HG02973 (cell line): ENCODE results near the gene ABCA1.
A peak's percentile ranks its signal among the peaks of the same experiment; 100 is the strongest.
"Not testable (repeated sequence)": the region's sequence is repeated elsewhere in the genome, so short reads cannot be mapped to it uniquely, and the experiment has no call there.

Experiments used
- ATAC-seq: cut with Tn5 transposase; IDR thresholded peaks from one replicate; pipeline ENCODE4 v1.9.1; 2021; ENCODE audit warnings: moderate library complexity; ENCODE audit not compliant: unreplicated experiment

Gene ABCA1, protein sequence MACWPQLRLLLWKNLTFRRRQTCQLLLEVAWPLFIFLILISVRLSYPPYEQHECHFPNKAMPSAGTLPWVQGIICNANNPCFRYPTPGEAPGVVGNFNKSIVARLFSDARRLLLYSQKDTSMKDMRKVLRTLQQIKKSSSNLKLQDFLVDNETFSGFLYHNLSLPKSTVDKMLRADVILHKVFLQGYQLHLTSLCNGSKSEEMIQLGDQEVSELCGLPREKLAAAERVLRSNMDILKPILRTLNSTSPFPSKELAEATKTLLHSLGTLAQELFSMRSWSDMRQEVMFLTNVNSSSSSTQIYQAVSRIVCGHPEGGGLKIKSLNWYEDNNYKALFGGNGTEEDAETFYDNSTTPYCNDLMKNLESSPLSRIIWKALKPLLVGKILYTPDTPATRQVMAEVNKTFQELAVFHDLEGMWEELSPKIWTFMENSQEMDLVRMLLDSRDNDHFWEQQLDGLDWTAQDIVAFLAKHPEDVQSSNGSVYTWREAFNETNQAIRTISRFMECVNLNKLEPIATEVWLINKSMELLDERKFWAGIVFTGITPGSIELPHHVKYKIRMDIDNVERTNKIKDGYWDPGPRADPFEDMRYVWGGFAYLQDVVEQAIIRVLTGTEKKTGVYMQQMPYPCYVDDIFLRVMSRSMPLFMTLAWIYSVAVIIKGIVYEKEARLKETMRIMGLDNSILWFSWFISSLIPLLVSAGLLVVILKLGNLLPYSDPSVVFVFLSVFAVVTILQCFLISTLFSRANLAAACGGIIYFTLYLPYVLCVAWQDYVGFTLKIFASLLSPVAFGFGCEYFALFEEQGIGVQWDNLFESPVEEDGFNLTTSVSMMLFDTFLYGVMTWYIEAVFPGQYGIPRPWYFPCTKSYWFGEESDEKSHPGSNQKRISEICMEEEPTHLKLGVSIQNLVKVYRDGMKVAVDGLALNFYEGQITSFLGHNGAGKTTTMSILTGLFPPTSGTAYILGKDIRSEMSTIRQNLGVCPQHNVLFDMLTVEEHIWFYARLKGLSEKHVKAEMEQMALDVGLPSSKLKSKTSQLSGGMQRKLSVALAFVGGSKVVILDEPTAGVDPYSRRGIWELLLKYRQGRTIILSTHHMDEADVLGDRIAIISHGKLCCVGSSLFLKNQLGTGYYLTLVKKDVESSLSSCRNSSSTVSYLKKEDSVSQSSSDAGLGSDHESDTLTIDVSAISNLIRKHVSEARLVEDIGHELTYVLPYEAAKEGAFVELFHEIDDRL (N-terminal part only)

DNA sequence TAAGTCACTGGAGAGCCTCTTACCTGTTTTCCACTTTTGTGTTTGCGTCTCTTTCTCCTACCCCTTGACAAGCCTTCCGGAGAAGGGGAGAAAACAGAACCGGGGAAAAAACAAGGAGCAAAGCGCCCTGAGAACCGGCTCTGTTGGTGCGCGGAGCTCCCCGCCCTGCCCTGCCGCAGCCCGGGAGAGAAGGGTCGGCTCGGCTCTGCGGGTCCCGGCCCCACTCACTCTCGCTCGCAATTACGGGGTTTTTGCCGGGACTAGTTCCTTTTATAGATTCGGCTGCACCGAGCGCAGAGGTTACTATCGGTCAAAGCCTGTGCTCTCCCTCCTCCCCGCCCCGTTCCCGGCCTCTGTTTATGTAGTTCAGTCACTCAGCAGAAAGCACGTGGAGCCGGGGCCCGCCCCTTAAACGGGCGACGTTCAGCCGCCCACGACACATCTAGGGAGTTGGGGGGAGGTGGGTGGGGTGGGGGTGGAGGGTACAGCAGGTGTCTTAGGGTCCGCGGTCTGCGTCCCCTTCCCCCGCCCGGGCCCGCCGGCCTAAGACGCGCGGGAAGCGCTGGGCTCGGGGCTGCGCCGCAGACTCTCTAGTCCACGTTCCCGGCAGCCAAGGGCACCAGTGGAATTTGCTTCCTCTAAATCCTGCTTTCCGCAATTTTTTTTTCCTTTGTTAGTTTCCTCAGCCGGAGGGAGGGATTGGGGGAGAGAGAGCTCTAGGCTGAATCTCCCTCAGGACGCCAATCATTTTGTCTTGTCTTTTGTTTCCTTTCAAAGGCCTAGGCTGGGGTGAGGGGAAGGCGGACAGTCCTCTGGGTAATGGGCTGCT is at the start of gene ABCA1:
ABCA1 (minus strand) TSS at position 244 of the 829 bp plus-strand sequence. CDS start 24,476 bp downstream, outside the sequence.
- peak; percentile 44 for ATAC-seq

DNA sequence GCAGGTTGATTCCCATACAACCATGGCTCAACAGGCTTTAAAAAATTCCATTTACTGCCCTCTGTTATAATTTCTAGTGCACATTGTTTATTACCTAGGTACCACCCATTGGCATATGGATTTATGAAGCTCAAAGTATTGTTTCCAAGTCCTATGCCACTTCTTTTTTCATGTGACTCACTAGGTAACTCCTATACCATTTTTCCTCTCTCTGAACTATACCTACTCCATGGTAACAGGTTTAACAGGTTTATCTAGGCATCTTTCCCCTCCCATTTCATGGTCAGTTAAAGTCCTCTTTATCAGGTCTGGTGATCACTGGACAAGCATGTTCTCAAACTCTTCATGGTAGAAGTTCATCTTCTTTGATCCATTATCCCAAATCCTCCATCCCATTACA is 49.6 kb upstream of the ABCA1 start:
- no peak for ATAC-seq

- no peak for ATAC-seq
Measured at GRCh38 chr9:104977168-104977567, 49.2 kb upstream of the ABCA1 start.

- not testable (repeated sequence) for ATAC-seq
Measured at GRCh38 chr9:104975966-104976595, 48.1 kb upstream of the ABCA1 start.

GRCh38 chr9:104974053-104974962 is 46.4 kb upstream of the ABCA1 start:
- no peak for ATAC-seq

DNA sequence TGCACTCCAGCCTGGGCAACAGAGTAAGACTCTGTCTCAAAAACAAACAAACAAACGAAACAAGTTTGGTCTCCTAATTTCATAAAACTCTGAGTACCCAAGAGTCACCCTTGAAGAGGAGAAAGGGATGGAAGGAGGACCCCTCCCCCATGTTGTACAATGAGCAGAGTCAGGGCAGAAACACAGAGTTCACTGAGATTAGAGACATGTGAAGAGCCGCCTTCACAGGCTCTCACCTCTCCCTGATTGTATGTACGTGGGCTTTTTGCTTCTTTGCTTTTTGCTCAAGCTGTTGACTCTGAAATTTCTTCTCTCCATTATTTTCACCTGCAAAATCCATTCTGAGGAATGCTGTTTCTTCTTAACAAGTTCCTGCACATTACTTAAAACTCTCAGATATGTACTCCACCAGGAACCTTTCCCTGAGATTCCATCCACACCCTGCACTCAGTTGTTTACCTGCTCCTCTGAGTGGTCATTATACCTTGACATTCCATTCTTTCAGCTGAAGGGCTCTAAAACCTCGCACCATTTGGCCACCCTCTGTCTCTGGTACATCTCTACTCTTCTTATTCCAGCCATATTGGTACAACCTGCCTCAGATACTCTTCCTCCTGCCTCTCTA is 44.4 kb upstream of the ABCA1 start:
- no peak for ATAC-seq

DNA sequence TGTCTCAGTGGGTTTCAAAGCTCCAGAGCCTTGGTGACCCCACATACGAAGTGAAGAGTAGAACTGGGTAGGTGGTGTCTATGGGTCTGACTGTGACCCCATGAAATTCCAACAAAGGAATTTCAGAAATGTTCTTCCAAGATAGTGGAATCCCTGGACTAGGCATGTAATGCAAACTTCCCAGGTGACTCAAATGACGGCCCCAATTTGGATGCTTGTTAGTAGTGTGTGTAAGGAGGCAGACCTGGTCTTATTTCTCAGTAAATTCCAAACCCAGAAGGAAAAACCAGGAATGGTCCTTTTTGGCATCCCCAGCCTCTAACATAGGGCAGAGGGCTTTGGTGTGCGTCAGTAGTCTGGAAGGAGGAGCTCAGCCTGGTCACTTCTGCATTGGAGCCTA is 43.6 kb upstream of the ABCA1 start:
- ATAC-seq: no peak

GRCh38 chr9:104970271-104970987 is 42.5 kb upstream of the ABCA1 start:
- no peak for ATAC-seq

GRCh38 chr9:104969116-104969515 is 41.2 kb upstream of the ABCA1 start:
- ATAC-seq: no peak

DNA sequence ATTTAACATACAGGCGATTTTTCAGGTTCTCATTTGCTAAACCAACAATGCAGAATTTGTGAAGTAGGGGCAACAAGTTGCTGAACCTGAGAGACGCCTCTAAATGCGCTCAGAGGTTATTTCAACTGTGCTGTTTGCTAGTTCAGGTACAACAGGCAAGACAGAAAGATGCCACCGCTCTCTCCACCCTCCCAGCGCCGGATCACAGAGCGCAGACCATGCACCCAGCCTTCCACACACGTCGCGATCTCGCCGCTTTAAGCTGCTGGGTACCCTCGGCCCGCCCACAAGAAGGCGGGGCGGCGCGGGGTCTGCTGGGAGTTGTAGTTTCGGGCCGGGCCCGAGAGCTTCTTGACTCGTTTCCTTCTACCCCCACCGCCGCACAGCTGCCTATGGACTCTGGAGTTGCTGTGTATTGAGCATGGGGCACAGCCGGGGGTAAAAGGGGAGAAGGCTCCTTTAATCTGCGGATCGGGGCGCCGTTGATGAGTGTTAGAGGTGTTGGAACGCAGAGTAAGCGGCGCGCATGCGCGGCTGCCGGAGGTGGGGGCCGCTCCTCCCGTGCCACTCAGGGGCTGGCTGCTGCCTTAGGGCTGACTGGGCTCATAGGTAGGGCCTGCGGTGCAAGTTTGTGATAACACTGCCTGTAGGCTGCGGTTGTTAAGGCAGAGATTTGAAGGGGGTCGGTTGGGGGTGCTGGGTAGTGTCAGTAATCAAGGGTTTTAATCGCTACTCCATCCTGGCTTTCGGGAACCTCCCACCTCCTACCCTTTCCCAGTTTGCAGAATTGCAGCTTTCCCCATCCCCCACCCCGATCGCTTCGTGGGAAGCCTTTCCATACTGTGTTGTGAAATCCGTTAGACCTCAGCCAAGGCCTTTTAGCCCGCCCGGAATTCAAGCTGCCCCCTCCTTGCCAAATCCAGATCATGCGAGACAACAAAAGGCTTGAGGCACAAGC is 40.3 kb upstream of the ABCA1 start:
- peak; percentile 99 for ATAC-seq

- no peak for ATAC-seq
Measured at GRCh38 chr9:104963076-104963475, 35.1 kb upstream of the ABCA1 start.

DNA sequence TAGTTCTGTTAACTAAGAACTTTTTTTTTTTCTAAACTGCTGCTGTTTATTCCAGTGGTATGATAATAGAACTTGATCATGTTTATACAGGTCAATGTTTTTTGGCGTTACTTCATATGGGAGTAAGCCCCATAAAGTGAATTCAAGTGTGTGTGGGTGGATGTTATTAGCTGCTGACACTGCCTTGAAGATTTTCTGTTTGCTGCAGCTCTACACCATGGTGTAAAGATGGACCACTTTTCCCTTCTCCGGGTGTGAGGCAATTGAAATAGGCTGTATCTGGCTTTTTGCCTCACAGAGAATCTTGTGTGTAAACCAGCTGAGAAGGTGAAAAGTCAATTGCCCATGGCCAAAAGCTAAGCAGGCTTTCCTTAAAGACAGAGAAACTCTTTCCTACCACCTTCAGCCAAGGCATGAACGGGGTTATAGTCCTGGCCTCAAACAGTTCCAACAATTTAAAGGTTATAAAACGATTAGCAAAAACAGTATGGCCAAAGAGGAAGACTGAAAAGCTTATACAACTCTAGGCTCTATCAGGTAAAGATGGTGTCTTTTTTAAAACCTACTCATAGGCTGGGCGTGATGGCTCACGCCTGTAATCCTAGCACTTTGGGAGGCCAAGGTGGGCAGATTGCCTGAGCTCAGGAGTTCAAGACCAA is 33.9 kb upstream of the ABCA1 start:
- ATAC-seq: no peak

GRCh38 chr9:104961238-104961637 is 33.3 kb upstream of the ABCA1 start:
- ATAC-seq: peak; percentile 94

- ATAC-seq: no peak
Measured at GRCh38 chr9:104960662-104961061, 32.7 kb upstream of the ABCA1 start.

DNA sequence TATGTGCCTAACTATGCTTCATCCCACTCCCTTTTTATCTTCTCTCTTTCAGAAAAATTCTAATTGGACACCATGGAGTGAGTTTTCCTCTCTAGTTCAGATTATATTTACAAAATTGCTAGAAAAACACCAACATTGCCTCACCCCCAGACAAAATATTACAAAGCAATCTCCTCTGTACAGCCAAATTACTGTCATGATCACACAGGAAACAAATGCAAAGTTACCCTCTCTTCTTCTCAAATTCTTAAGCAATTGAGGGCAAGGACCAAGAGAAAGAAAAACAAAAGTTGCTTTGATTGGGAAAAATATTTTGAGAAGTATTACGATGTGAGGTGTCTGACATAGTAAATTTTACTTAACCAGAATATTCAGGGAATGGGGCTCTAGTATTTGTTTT is 30.8 kb upstream of the ABCA1 start:
- ATAC-seq: no peak

DNA sequence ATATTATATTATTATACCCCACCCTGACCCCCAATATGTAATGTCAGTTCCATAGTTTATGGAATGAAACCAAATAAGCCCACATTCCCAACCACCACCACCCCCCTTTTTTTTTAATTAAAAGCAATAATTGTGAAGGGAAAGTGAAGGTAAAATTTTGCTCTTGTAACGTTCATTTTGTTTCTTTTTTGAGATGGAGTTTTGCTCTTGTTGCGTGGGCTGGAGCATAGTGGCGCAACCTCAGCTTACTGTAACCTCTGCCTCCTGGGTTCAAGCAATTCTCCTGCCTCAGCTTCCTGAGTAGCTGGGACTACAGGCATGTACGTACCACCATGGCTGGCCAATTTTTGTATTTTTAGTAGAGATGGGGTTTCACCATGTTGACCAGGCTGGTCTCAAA is 30.1 kb upstream of the ABCA1 start:
- ATAC-seq: not testable (repeated sequence)
